ENCODE results near the gene SCN10A.

GRCh38 chr3:38721207-38721772 lies 94.7 kb downstream of the SCN10A start:
- TF ChIP-seq GATA3 (IDR thresholded peaks at IDR 0.05; ENCODE audit: low read depth, low read length): no peak
- no peak for TF ChIP-seq GATA2 (IDR thresholded peaks at IDR 0.05; ENCODE audit: low read depth, low read length)

Measured in SH-SY5Y (cell line).